ENCODE results near the gene PCCA.
A peak's percentile ranks its signal among the peaks of the same experiment; 100 is the strongest.

PCCA gene

GRCh38 chr13:100483841-100484381 lies 395.0 kb downstream of the PCCA start:
- no peak for DNase-seq

- DNase-seq: no peak
Measured at GRCh38 chr13:100484702-100485101, 395.8 kb downstream of the PCCA start.

- no peak for DNase-seq
Measured at GRCh38 chr13:100485265-100485664, 396.4 kb downstream of the PCCA start.

GRCh38 chr13:100490692-100491091 lies 401.8 kb downstream of the PCCA start:
- no peak for DNase-seq

- DNase-seq: no peak
Measured at GRCh38 chr13:100491164-100491842, 402.4 kb downstream of the PCCA start.

- DNase-seq: no peak
Measured at GRCh38 chr13:100493418-100493817, 404.5 kb downstream of the PCCA start.

- no peak for DNase-seq
Measured at GRCh38 chr13:100495455-100495854, 406.6 kb downstream of the PCCA start.

- no peak for DNase-seq
Measured at GRCh38 chr13:100497389-100497788, 408.5 kb downstream of the PCCA start.

- no peak for DNase-seq
Measured at GRCh38 chr13:100502446-100502845, 413.6 kb downstream of the PCCA start.

- no peak for DNase-seq
Measured at GRCh38 chr13:100503622-100504021, 414.7 kb downstream of the PCCA start.

- peak; percentile 14 for DNase-seq
Measured at GRCh38 chr13:100506154-100506553, 417.3 kb downstream of the PCCA start.

GRCh38 chr13:100506600-100507422 lies 417.9 kb downstream of the PCCA start:
- DNase-seq: peak; percentile 29

GRCh38 chr13:100508455-100508854 lies 419.6 kb downstream of the PCCA start:
- DNase-seq: no peak

GRCh38 chr13:100508996-100509395 lies 420.1 kb downstream of the PCCA start:
- no peak for DNase-seq

GRCh38 chr13:100510208-100510957 lies 421.5 kb downstream of the PCCA start:
- no peak for DNase-seq

- no peak for DNase-seq
Measured at GRCh38 chr13:100511466-100511865, 422.6 kb downstream of the PCCA start.

- no peak for DNase-seq
Measured at GRCh38 chr13:100512422-100512821, 423.5 kb downstream of the PCCA start.

- no peak for DNase-seq
Measured at GRCh38 chr13:100513171-100513570, 424.3 kb downstream of the PCCA start.

GRCh38 chr13:100513987-100514670 lies 425.2 kb downstream of the PCCA start:
- DNase-seq: no peak

- DNase-seq: peak; percentile 75
Measured at GRCh38 chr13:100514788-100515409, 426.0 kb downstream of the PCCA start.

- no peak for DNase-seq
Measured at GRCh38 chr13:100515410-100515800, 426.5 kb downstream of the PCCA start.

- DNase-seq: no peak
Measured at GRCh38 chr13:100517135-100517534, 428.2 kb downstream of the PCCA start.
